Measurements from ENCODE around the gene QRICH2.
"Not testable (repeated sequence)": the region's sequence is repeated elsewhere in the genome, so short reads cannot be mapped to it uniquely, and the experiment has no call there.

The QRICH2 gene

GRCh38 chr17:76264755-76265623 is 43.1 kb downstream of the QRICH2 start, which contains the start of gene UBALD2:
Gene UBALD2, plus strand, starts transcription at chr17:76265348. Its CDS starts 158 bp downstream, at chr17:76265506.
- peak; percentile 99 to 100 for DNase-seq

GRCh38 chr17:76264425-76264754 is 43.7 kb downstream of the QRICH2 start:
- no peak for DNase-seq

- no peak for DNase-seq
Observed at GRCh38 chr17:76263896-76264295, 44.2 kb downstream of the QRICH2 start.

GRCh38 chr17:76262732-76263344 is 45.2 kb downstream of the QRICH2 start:
- DNase-seq: peak; percentile 62 to 74

- no peak for DNase-seq
Observed at GRCh38 chr17:76261421-76262215, 46.5 kb downstream of the QRICH2 start.

- DNase-seq: no peak
Observed at GRCh38 chr17:76260669-76261068, 47.4 kb downstream of the QRICH2 start.

- no peak for DNase-seq
Observed at GRCh38 chr17:76260220-76260619, 47.9 kb downstream of the QRICH2 start.

- DNase-seq: not testable (repeated sequence)
Observed at GRCh38 chr17:76256430-76257050, 51.5 kb downstream of the QRICH2 start.

- DNase-seq: no peak
Observed at GRCh38 chr17:76255801-76256429, 52.2 kb downstream of the QRICH2 start.

GRCh38 chr17:76254275-76254674 is 53.8 kb downstream of the QRICH2 start:
- DNase-seq: no peak

GRCh38 chr17:76253841-76254240 is 54.2 kb downstream of the QRICH2 start:
- DNase-seq: no peak

- DNase-seq: not testable (repeated sequence)
Observed at GRCh38 chr17:76252967-76253766, 54.9 kb downstream of the QRICH2 start.

- DNase-seq: no peak
Observed at GRCh38 chr17:76252040-76252954, 55.8 kb downstream of the QRICH2 start.

GRCh38 chr17:76251478-76252039 is 56.5 kb downstream of the QRICH2 start:
- DNase-seq: no peak

GRCh38 chr17:76250141-76250540 is 57.9 kb downstream of the QRICH2 start:
- no peak for DNase-seq

- DNase-seq: no peak
Observed at GRCh38 chr17:76248013-76248782, 59.9 kb downstream of the QRICH2 start.

- DNase-seq: no peak
Observed at GRCh38 chr17:76247304-76247703, 60.8 kb downstream of the QRICH2 start.

- no peak for DNase-seq
Observed at GRCh38 chr17:76246080-76247066, 61.7 kb downstream of the QRICH2 start.

All from SHP77 (cell line).